KMS-11 (cell line): ENCODE data around the gene ASB18.

Experiments
- H2AFZ ChIP-seq: fragments of 200-600 bp; sonication (generic); 2 replicates; pipeline ENCODE4 v1.6.1; 2016; ENCODE audit warnings: antibody characterized with exemption, mixed run types, low read depth
- H3K27ac ChIP-seq: fragments of 200-600 bp; sonication (generic); 2 replicates; pipeline ENCODE4 v1.6.1; 2016; ENCODE audit warnings: mild to moderate bottlenecking, mixed run types
- H3K27me3 ChIP-seq: fragments of 200-600 bp; sonication (generic); 2 replicates; pipeline ENCODE4 v1.6.1; 2017; ENCODE audit warnings: mild to moderate bottlenecking, low read depth, mixed run types, moderate library complexity; ENCODE audit not compliant: insufficient read depth
- H3K36me3 ChIP-seq: fragments of 200-600 bp; sonication (generic); 2 replicates; pipeline ENCODE4 v1.6.1; 2017; ENCODE audit warnings: mild to moderate bottlenecking, mixed run types; ENCODE audit not compliant: insufficient read depth
- H3K4me1 ChIP-seq: fragments of 200-600 bp; sonication (generic); 2 replicates; pipeline ENCODE4 v1.6.1; 2016; ENCODE audit warnings: mild to moderate bottlenecking, low read depth, mixed run types; ENCODE audit not compliant: poor library complexity, severe bottlenecking
- H3K4me2 ChIP-seq: fragments of 200-600 bp; sonication (generic); 2 replicates; pipeline ENCODE4 v1.7.0; 2016; ENCODE audit warnings: mild to moderate bottlenecking, mixed run types
- H3K4me3 ChIP-seq: fragments of 200-600 bp; sonication (generic); IDR thresholded peaks from 2 replicates; pipeline ENCODE4 v1.6.1; 2017; ENCODE audit warnings: low read depth, low read length, mixed read lengths; ENCODE audit not compliant: insufficient read depth
- H3K79me2 ChIP-seq: fragments of 200-600 bp; sonication (generic); 2 replicates; pipeline ENCODE4 v1.6.1; 2016; ENCODE audit warnings: low read depth, mixed run types; ENCODE audit not compliant: insufficient read depth
- H3K9ac ChIP-seq: fragments of 200-600 bp; sonication (generic); 2 replicates; pipeline ENCODE4 v1.6.1; 2016; ENCODE audit warnings: mild to moderate bottlenecking, mixed run types
- H4K20me1 ChIP-seq: fragments of 200-600 bp; sonication (generic); 2 replicates; pipeline ENCODE4 v1.6.1; 2016; ENCODE audit warnings: mild to moderate bottlenecking, mixed run types; ENCODE audit not compliant: insufficient read depth
- CTCF ChIP-seq: fragments of 200-600 bp; sonication (generic); conservative IDR thresholded peaks from 2 replicates; pipeline ENCODE4 v1.6.1; 2017; ENCODE audit warnings: low read depth, mild to moderate bottlenecking, antibody characterized with exemption, low read length, moderate library complexity, mixed read lengths

ASB18 gene

GRCh38 chr2:236294647-236295046, 30.4 kb upstream of the ASB18 start:
- no peak overlapping the region for H3K9ac ChIP-seq
- no peak overlapping the region for H2AFZ ChIP-seq
- no peak overlapping the region for H3K4me3 ChIP-seq
- no peaks in the 10 kb centered on the region for H3K79me2 ChIP-seq
- H3K4me1 ChIP-seq = no peaks in the 10 kb centered on the region
- no peaks in the 10 kb centered on the region for H3K36me3 ChIP-seq
- H4K20me1 ChIP-seq = no peaks in the 10 kb centered on the region
- no peak for TF ChIP-seq CTCF
- H3K27ac ChIP-seq = no peak overlapping the region
- no peaks in the 10 kb centered on the region for H3K27me3 ChIP-seq
- H3K4me2 ChIP-seq = no peak overlapping the region

- H3K79me2 ChIP-seq = no peaks in the 10 kb centered on the region
- TF ChIP-seq CTCF = no peak
- no peak overlapping the region for H3K9ac ChIP-seq
Observed at GRCh38 chr2:236293241-236293810, 29.1 kb upstream of the ASB18 start.

GRCh38 chr2:236291911-236292310, 27.7 kb upstream of the ASB18 start:
- no peaks in the 10 kb centered on the region for H3K79me2 ChIP-seq
- H3K36me3 ChIP-seq = no peaks in the 10 kb centered on the region
- H2AFZ ChIP-seq = no peak overlapping the region
- H3K27ac ChIP-seq = no peak overlapping the region
- TF ChIP-seq CTCF = no peak
- H4K20me1 ChIP-seq = no peaks in the 10 kb centered on the region
- no peak overlapping the region for H3K9ac ChIP-seq
- no peaks in the 10 kb centered on the region for H3K27me3 ChIP-seq
- no peaks in the 10 kb centered on the region for H3K4me1 ChIP-seq
- no peak overlapping the region for H3K4me2 ChIP-seq
- no peak overlapping the region for H3K4me3 ChIP-seq

More at GRCh38 chr2:236293241-236293810, 29.1 kb upstream of the ASB18 start:
- H3K4me2 ChIP-seq = no peak overlapping the region
- H3K27me3 ChIP-seq = no peaks in the 10 kb centered on the region
- H3K4me1 ChIP-seq = no peaks in the 10 kb centered on the region
- H2AFZ ChIP-seq = no peak overlapping the region
- no peak overlapping the region for H3K27ac ChIP-seq
- no peaks in the 10 kb centered on the region for H3K36me3 ChIP-seq
- H3K4me3 ChIP-seq = no peak overlapping the region
- no peaks in the 10 kb centered on the region for H4K20me1 ChIP-seq

GRCh38 chr2:236291476-236291875, 27.3 kb upstream of the ASB18 start:
- Histone ChIP-seq H2AFZ (no peak overlapping the region), H4K20me1 (no peaks in the 10 kb centered on the region), H3K9ac (no peak overlapping the region), H3K79me2 (no peaks in the 10 kb centered on the region), H3K36me3 (no peaks in the 10 kb centered on the region), H3K4me3 (no peak overlapping the region), H3K4me1 (no peaks in the 10 kb centered on the region), H3K27me3 (no peaks in the 10 kb centered on the region), H3K4me2 (no peak overlapping the region), H3K27ac (no peak overlapping the region)
- TF ChIP-seq CTCF = no peak
